H9 (cell line): ENCODE data around the gene TTC31. TPM values are rescaled to one million over a fixed set of nuclear protein-coding genes. Genes with fewer than 3 reads are reported as not detected.

Experiments
- DNase-seq: peaks from one replicate; pipeline ENCODE4 v3.0.0-alpha.2; 2017
- H2AFZ ChIP-seq: one replicate; pipeline ENCODE4 v1.6.1; 2013; ENCODE audit warnings: mild to moderate bottlenecking, low read length, control low read depth, moderate library complexity
- H2AK5ac ChIP-seq: 2 replicates; pipeline ENCODE4 v1.6.1; 2013; ENCODE audit warnings: low read length, control low read depth, mixed read lengths; ENCODE audit not compliant: insufficient read length
- H2BK120ac ChIP-seq: one replicate; pipeline ENCODE4 v1.6.1; 2013; ENCODE audit warnings: low read depth, mild to moderate bottlenecking, low read length, control low read depth, inconsistent platforms; ENCODE audit not compliant: poor library complexity, severe bottlenecking
- H2BK12ac ChIP-seq: 2 replicates; pipeline ENCODE4 v1.6.1; 2013; ENCODE audit warnings: low read length, control low read depth, mixed read lengths, low read depth; ENCODE audit not compliant: insufficient read length
- H2BK15ac ChIP-seq: 2 replicates; pipeline ENCODE4 v1.6.1; 2013; ENCODE audit warnings: low read depth, low read length, control low read depth
- H2BK20ac ChIP-seq: one replicate; pipeline ENCODE4 v1.6.1; 2013; ENCODE audit warnings: low read depth, mild to moderate bottlenecking, low read length, control low read depth, inconsistent platforms; ENCODE audit not compliant: poor library complexity, severe bottlenecking
- H2BK5ac ChIP-seq: 2 replicates; pipeline ENCODE4 v1.6.1; 2013; ENCODE audit warnings: low read length, control low read depth, mixed read lengths; ENCODE audit not compliant: insufficient read length
- H3K14ac ChIP-seq: 2 replicates; pipeline ENCODE4 v1.6.1; 2013; ENCODE audit warnings: low read length, control low read depth; ENCODE audit not compliant: insufficient read depth
- H3K18ac ChIP-seq: 2 replicates; pipeline ENCODE4 v1.6.1; 2013; ENCODE audit warnings: low read depth, mild to moderate bottlenecking, mixed read lengths, low read length, control low read depth; ENCODE audit not compliant: insufficient read length
- H3K23ac ChIP-seq: 2 replicates; pipeline ENCODE4 v1.6.1; 2013; ENCODE audit warnings: low read length, control low read depth, mixed read lengths, low read depth; ENCODE audit not compliant: insufficient read length
- H3K23me2 ChIP-seq: 2 replicates; pipeline ENCODE4 v1.6.1; 2013; ENCODE audit warnings: low read depth, mild to moderate bottlenecking, mixed read lengths, low read length, control low read depth; ENCODE audit not compliant: insufficient read length, poor library complexity, severe bottlenecking
- H3K27ac ChIP-seq: 2 replicates; pipeline ENCODE4 v1.5.1; 2013; ENCODE audit warnings: low read length, control low read depth, mixed read lengths, low read depth; ENCODE audit not compliant: insufficient read length
- H3K27me3 ChIP-seq: 2 replicates; pipeline ENCODE4 v1.6.1; 2013; ENCODE audit warnings: low read length, control low read depth, inconsistent platforms; ENCODE audit not compliant: insufficient read depth
- H3K4ac ChIP-seq: 2 replicates; pipeline ENCODE4 v1.6.1; 2013; ENCODE audit warnings: low read depth, mild to moderate bottlenecking, control low read depth, inconsistent platforms, low read length, moderate library complexity
- H3K4me1 ChIP-seq: 2 replicates; pipeline ENCODE4 v1.6.1; 2013; ENCODE audit warnings: low read length, control low read depth, inconsistent platforms; ENCODE audit not compliant: insufficient read depth
- H3K4me2 ChIP-seq: 2 replicates; pipeline ENCODE4 v1.6.1; 2013; ENCODE audit warnings: low read length, control low read depth, mixed read lengths; ENCODE audit not compliant: insufficient read length, insufficient read depth
- H3K56ac ChIP-seq: 2 replicates; pipeline ENCODE4 v1.6.1; 2013; ENCODE audit warnings: low read depth, mild to moderate bottlenecking, mixed read lengths, low read length, control low read depth; ENCODE audit not compliant: insufficient read length
- H3K79me1 ChIP-seq: 2 replicates; pipeline ENCODE4 v1.6.1; 2013; ENCODE audit warnings: low read depth, mild to moderate bottlenecking, moderate library complexity, low read length, control low read depth, inconsistent platforms; ENCODE audit not compliant: insufficient read depth, poor library complexity, severe bottlenecking
- H3K79me2 ChIP-seq: 2 replicates; pipeline ENCODE4 v1.6.1; 2013; ENCODE audit warnings: low read length, control low read depth, inconsistent platforms; ENCODE audit not compliant: insufficient read depth
- H3K9ac ChIP-seq: 2 replicates; pipeline ENCODE4 v1.6.1; 2013; ENCODE audit warnings: low read length, control low read depth, mixed read lengths; ENCODE audit not compliant: insufficient read length; ENCODE audit errors: extremely low read depth
- H3K9me3 ChIP-seq: one replicate; pipeline ENCODE4 v1.6.1; 2013; ENCODE audit warnings: low read depth, low read length, inconsistent platforms; ENCODE audit not compliant: control insufficient read depth
- H3T11ph ChIP-seq: one replicate; pipeline ENCODE4 v1.6.1; 2013; ENCODE audit warnings: mild to moderate bottlenecking, low read length, control low read depth, inconsistent platforms
- H4K20me1 ChIP-seq: one replicate; pipeline ENCODE4 v1.6.1; 2013; ENCODE audit not compliant: control insufficient read depth, insufficient read length, insufficient read depth
- H4K5ac ChIP-seq: 2 replicates; pipeline ENCODE4 v1.6.1; 2013; ENCODE audit warnings: low read depth, mild to moderate bottlenecking, mixed read lengths, low read length, control low read depth; ENCODE audit not compliant: insufficient read length
- H4K8ac ChIP-seq: replicated peaks from 2 replicates; pipeline ENCODE4 v1.6.1; 2013; ENCODE audit warnings: low read length, control low read depth, mixed read lengths, low read depth; ENCODE audit not compliant: insufficient read length
- H4K91ac ChIP-seq: 2 replicates; pipeline ENCODE4 v1.6.1; 2013; ENCODE audit warnings: low read depth, mild to moderate bottlenecking, moderate library complexity, mixed read lengths, low read length, control low read depth; ENCODE audit not compliant: insufficient read length
- H3K27ac Mint-ChIP-seq, 3 experiments: 2 replicates in 2 of 3; 3 replicates in 1 of 3; pipeline ENCODE4 v1.8.0; 2020 to 2021; ENCODE audit warnings: mixed read lengths in 3 of 3, mild to moderate bottlenecking in 1 of 3, moderate library complexity in 1 of 3
- H3K27me3 Mint-ChIP-seq: 2 replicates; pipeline ENCODE4 v1.8.0; 2021; ENCODE audit warnings: low read depth, mild to moderate bottlenecking, moderate library complexity, mixed read lengths
- H3K36me3 Mint-ChIP-seq, 3 experiments: 2 replicates in 2 of 3; 3 replicates in 1 of 3; pipeline ENCODE4 v1.8.0; 2020 to 2021; ENCODE audit warnings: low read depth in 3 of 3, mixed read lengths in 3 of 3; ENCODE audit not compliant: insufficient read depth in 1 of 3
- H3K4me1 Mint-ChIP-seq, 2 experiments: 2 replicates each; pipeline ENCODE4 v1.8.0; 2020; ENCODE audit warnings: mixed read lengths in 2 of 2
- H3K4me3 Mint-ChIP-seq, 2 experiments: 2 replicates in 1 of 2; 3 replicates in 1 of 2; pipeline ENCODE4 v1.8.0; 2020 to 2021; ENCODE audit warnings: mild to moderate bottlenecking in 2 of 2, mixed read lengths in 2 of 2, moderate library complexity in 1 of 2
- H3K9me3 Mint-ChIP-seq, 2 experiments: 2 replicates in 1 of 2; 3 replicates in 1 of 2; pipeline ENCODE4 v1.8.0; 2020; ENCODE audit warnings: mild to moderate bottlenecking in 2 of 2, mixed read lengths in 2 of 2, moderate library complexity in 1 of 2
- WGBS: extraction: QIAGEN DNeasy Blood & Tissue Kit; methylation state at CpG from one replicate; pipeline ENCODE4 v1.1.7; 2013; ENCODE audit warnings: missing lambda C conversion rate, low lambda C conversion rate, mixed read lengths; ENCODE audit not compliant: insufficient read length; ENCODE audit errors: extremely low coverage; 5-methylcytosine and 5-hydroxymethylcytosine counted together
- total RNA-seq: library from RNA; stranded (reverse); gene quantifications from 2 replicates; pipeline ENCODE4 v1.2.1, GENCODE V29; 2021
- TF ChIP-seq, protein P1 (sequence below): fragments of 200-600 bp; sonication (generic); conservative IDR thresholded peaks from 3 replicates; pipeline ENCODE4 v1.8.0; 2021; ENCODE audit warnings: antibody characterized with exemption, mild to moderate bottlenecking

The TTC31 gene
- total RNA-seq, 1 experiment from 2014 or later = 33.3 TPM

DNA sequence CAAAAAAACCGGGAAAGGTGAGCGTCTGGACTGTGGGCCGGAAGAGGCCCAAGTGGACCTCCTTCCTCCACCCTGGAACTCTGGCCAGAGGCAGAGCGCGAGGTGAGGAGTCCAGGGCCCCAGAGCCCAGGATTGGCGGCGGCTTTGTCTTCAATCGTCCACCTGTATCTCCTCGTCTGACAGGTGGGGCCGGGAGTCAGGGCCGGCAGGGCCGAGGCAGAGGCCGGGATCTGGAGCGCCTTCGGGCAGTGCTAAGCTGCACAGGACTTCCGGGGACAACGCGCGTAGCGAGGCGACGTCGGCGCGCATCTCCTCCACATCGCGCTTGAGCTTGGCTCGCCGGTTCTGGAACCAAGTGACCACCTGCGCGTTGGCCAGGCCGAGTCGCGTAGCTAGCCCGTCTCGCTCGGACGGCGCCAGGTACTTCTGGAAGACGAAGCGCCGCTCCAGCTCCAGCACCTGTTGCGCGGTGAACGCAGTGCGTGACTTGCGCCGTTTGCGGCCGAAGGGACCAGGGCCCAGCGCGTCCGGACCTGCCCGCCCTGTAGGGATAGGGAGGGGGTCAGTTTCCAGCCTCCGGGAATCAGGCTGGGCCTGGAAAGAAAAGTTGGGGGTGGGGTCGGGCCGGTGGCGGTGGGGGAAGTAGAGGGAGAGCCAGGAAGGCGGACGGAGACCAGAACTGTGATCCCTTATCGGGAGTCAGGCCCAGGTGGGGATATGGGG is 15.1 kb downstream of the TTC31 start:
- Histone ChIP-seq H3T11ph (no peak overlapping the region), H4K8ac (no peak overlapping the region), H2BK12ac (no peak overlapping the region), H2BK15ac (no peak overlapping the region), H3K79me1 (no peaks in the 10 kb centered on the region), H3K4me2 (peak overlapping the region; percentile 59), H4K20me1 (no peaks in the 10 kb centered on the region), H3K23me2 (peaks cover 32% of the 10 kb centered on the region), H2BK20ac (no peak overlapping the region), H3K4me1 (no peaks in the 10 kb centered on the region), H3K27me3 (peaks cover 72% of the 10 kb centered on the region), H3K56ac (no peak overlapping the region), H2BK120ac (no peak overlapping the region), H2AFZ (no peak overlapping the region), H3K79me2 (no peaks in the 10 kb centered on the region), H2BK5ac (no peak overlapping the region), H3K18ac (no peak overlapping the region), H4K5ac (no peak overlapping the region), H3K14ac (no peak overlapping the region), H3K4ac (no peak overlapping the region), H3K23ac (no peak overlapping the region), H4K91ac (no peak overlapping the region), H3K9me3 (no peaks in the 10 kb centered on the region), H3K27ac (no peak overlapping the region), H2AK5ac (no peak overlapping the region), H3K9ac (no peak overlapping the region)
- peaks cover 37 to 49% of the 10 kb centered on the region in 2 experiments for H3K4me1 Mint-ChIP-seq
- TF ChIP-seq, protein P1, sequence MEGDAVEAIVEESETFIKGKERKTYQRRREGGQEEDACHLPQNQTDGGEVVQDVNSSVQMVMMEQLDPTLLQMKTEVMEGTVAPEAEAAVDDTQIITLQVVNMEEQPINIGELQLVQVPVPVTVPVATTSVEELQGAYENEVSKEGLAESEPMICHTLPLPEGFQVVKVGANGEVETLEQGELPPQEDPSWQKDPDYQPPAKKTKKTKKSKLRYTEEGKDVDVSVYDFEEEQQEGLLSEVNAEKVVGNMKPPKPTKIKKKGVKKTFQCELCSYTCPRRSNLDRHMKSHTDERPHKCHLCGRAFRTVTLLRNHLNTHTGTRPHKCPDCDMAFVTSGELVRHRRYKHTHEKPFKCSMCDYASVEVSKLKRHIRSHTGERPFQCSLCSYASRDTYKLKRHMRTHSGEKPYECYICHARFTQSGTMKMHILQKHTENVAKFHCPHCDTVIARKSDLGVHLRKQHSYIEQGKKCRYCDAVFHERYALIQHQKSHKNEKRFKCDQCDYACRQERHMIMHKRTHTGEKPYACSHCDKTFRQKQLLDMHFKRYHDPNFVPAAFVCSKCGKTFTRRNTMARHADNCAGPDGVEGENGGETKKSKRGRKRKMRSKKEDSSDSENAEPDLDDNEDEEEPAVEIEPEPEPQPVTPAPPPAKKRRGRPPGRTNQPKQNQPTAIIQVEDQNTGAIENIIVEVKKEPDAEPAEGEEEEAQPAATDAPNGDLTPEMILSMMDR = no peak
- no CpG with 5 or more reads among the region's 61 CpGs for WGBS
- no peak overlapping the region for H3K27ac Mint-ChIP-seq
- peaks cover 0 to 2% of the 10 kb centered on the region in 2 experiments; a peak in 2 of 5 replicates for H3K9me3 Mint-ChIP-seq
- H3K4me3 Mint-ChIP-seq = peak overlapping the region; percentile 75 to 82
- peaks cover 14 to 19% (median 15%) of the 10 kb centered on the region in 3 experiments for H3K36me3 Mint-ChIP-seq
- H3K27me3 Mint-ChIP-seq = peaks cover 86% of the 10 kb centered on the region
- peak; percentile 66 for DNase-seq
